Type B pancreatic cell (in vitro differentiated cells): ENCODE measurements around the gene FAM32A. TPM values are rescaled to one million over a fixed set of nuclear protein-coding genes. Genes with fewer than 3 reads are reported as not detected.

Source experiments
- DNase-seq: peaks from one replicate; pipeline ENCODE4 v3.0.0; 2021; ENCODE audit warnings: mixed read lengths; ENCODE audit not compliant: unreplicated experiment; ENCODE audit errors: extremely low spot score
- H3K27ac Mint-ChIP-seq: 2 replicates; pipeline ENCODE4 v1.8.0; 2021; ENCODE audit warnings: mild to moderate bottlenecking, mixed read lengths
- H3K27me3 Mint-ChIP-seq: 2 replicates; pipeline ENCODE4 v1.8.0; 2021; ENCODE audit warnings: mixed read lengths
- H3K36me3 Mint-ChIP-seq: 2 replicates; pipeline ENCODE4 v1.8.0; 2021; ENCODE audit warnings: mixed read lengths
- H3K4me1 Mint-ChIP-seq: one replicate; pipeline ENCODE4 v1.8.0; 2021; ENCODE audit warnings: mixed read lengths; ENCODE audit not compliant: unreplicated experiment
- H3K4me3 Mint-ChIP-seq: 2 replicates; pipeline ENCODE4 v1.8.0; 2021; ENCODE audit warnings: mild to moderate bottlenecking, mixed read lengths
- H3K9me3 Mint-ChIP-seq: 2 replicates; pipeline ENCODE4 v1.8.0; 2021; ENCODE audit warnings: mixed read lengths
- CTCF ChIP-seq: fragments of 200-600 bp; sonication (generic); conservative IDR thresholded peaks from 2 replicates; pipeline ENCODE4 v1.5.0; 2021; ENCODE audit warnings: antibody characterized with exemption, mild to moderate bottlenecking
- total RNA-seq: library from RNA; stranded (reverse); gene quantifications from 2 replicates; pipeline ENCODE4 v1.2.1, GENCODE V29; 2021; ENCODE audit warnings: low replicate concordance

Gene FAM32A
- total RNA-seq, 1 donor from 2014 or later = 89.0 TPM

- Mint-ChIP-seq H3K9me3 (no peaks in the 10 kb centered on the region), H3K36me3 (peaks cover 14% of the 10 kb centered on the region), H3K4me1 (no peaks in the 10 kb centered on the region), H3K27me3 (no peaks in the 10 kb centered on the region), H3K4me3 (no peak overlapping the region), H3K27ac (no peak overlapping the region)
- DNase-seq = peak; percentile 69
- TF ChIP-seq CTCF = no peak
These were observed 42.8 kb downstream of the FAM32A start for GRCh38 chr19:16227837-16228636.

- no peak overlapping the region for H3K4me3 Mint-ChIP-seq
- H3K9me3 Mint-ChIP-seq = no peaks in the 10 kb centered on the region
- H3K36me3 Mint-ChIP-seq = peaks cover 14% of the 10 kb centered on the region
- no peaks in the 10 kb centered on the region for H3K27me3 Mint-ChIP-seq
- no peak overlapping the region for H3K27ac Mint-ChIP-seq
- DNase-seq = no peak
- no peak for TF ChIP-seq CTCF
- H3K4me1 Mint-ChIP-seq = no peaks in the 10 kb centered on the region
These were observed 43.6 kb downstream of the FAM32A start for GRCh38 chr19:16228637-16229321.

GRCh38 chr19:16229322-16229641 is 44.1 kb downstream of the FAM32A start:
- no peak overlapping the region for H3K27ac Mint-ChIP-seq
- H3K4me1 Mint-ChIP-seq = no peaks in the 10 kb centered on the region
- no peak for TF ChIP-seq CTCF

GRCh38 chr19:16232127-16232526 is 46.9 kb downstream of the FAM32A start:
- TF ChIP-seq CTCF = no peak
- Mint-ChIP-seq H3K4me1 (no peaks in the 10 kb centered on the region), H3K9me3 (no peaks in the 10 kb centered on the region), H3K27ac (no peak overlapping the region), H3K36me3 (peaks cover 19% of the 10 kb centered on the region), H3K27me3 (no peaks in the 10 kb centered on the region), H3K4me3 (no peak overlapping the region)
- no peak for DNase-seq

More at GRCh38 chr19:16229322-16229641, 44.1 kb downstream of the FAM32A start:
- peaks cover 14% of the 10 kb centered on the region for H3K36me3 Mint-ChIP-seq
- no peak overlapping the region for H3K4me3 Mint-ChIP-seq
- DNase-seq = no peak
- no peaks in the 10 kb centered on the region for H3K27me3 Mint-ChIP-seq
- no peaks in the 10 kb centered on the region for H3K9me3 Mint-ChIP-seq

GRCh38 chr19:16232568-16232967 is 47.4 kb downstream of the FAM32A start:
- Mint-ChIP-seq H3K4me3 (no peak overlapping the region), H3K27me3 (no peaks in the 10 kb centered on the region), H3K9me3 (no peaks in the 10 kb centered on the region), H3K4me1 (no peaks in the 10 kb centered on the region), H3K27ac (no peak overlapping the region), H3K36me3 (peaks cover 19% of the 10 kb centered on the region)
- DNase-seq = peak; percentile 66
- TF ChIP-seq CTCF = no peak
